Measurements from ENCODE around the gene BCL2L11. TPM values are rescaled to one million over a fixed set of nuclear protein-coding genes. Genes with fewer than 3 reads are reported as not detected.

Gene BCL2L11, protein sequence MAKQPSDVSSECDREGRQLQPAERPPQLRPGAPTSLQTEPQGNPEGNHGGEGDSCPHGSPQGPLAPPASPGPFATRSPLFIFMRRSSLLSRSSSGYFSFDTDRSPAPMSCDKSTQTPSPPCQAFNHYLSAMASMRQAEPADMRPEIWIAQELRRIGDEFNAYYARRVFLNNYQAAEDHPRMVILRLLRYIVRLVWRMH
- 5.3 to 8.3 TPM (median 7.3 TPM) in 5 replicates for total RNA-seq (2022; extraction: Qiagen RNA extraction)

DNA sequence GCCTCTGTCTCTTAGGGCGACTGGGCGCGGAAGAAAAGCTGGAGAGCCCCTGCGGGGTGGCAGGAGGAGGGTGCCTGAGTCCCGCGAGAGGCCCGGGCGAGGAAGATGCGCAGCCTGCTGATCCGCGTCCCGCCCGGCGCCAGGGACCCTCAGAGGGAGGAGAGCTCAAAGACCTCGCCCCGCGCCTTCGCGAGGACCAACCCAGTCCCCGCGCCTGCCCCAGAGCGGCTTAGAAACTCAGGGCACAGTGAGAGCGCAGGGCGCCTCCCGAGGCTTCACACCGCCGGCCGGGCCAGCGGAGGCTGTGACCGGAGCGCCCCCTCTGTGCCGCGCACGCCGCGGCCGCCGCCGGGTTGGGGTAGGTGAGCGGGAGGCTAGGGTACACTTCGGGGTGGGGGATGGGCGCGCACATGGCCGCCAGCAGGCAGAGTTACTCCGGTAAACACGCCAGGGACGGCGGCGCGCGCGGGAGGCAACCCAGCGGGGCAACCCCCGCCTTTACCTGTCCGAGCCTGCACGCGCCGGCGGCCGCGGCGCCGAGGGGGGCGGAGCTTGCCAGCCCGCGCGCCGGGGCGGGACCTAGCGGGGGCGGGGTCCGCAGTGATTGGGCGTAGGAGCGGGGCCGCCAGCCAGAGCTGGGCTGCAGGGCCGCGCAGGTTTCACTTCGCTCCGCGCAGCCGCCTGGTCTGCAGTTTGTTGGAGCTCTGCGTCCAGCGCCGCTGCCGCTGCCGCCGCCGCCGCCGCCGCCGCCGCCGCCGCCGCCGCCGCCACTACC is at the start of gene BCL2L11:
Gene BCL2L11 (plus strand): TSS at position 662 of the 775 bp plus-strand sequence. CDS start 2,832 bp downstream, outside the sequence.

Measured in A549 treated with AZD2906 at 1 μM for 4 hours (cell line).